ENCODE measurements around the gene PDE8A.

Gene PDE8A

DNA sequence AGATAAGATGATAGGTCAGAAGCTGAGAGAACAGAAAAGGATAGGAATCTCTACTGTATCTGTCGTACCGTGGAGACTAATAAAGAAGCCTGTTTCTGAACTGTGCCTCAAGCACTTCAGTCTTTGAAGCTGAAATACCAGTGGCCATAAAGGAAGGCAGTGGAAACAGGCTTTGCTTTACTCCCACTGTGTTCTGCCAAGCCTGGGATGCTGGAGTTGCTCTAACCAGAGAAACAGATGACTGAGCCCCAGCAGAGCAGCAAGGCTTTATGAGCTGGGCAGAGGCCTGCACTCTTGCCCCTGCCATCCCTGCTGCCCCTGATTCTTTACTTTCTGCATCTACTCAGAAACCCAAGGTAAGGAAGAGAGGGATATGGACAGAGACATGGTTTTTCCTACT is 89.4 kb downstream of the PDE8A start:
- no peak for DNase-seq (ENCODE audit: low read depth in 1 of 2, low spot score in 1 of 2)

DNA sequence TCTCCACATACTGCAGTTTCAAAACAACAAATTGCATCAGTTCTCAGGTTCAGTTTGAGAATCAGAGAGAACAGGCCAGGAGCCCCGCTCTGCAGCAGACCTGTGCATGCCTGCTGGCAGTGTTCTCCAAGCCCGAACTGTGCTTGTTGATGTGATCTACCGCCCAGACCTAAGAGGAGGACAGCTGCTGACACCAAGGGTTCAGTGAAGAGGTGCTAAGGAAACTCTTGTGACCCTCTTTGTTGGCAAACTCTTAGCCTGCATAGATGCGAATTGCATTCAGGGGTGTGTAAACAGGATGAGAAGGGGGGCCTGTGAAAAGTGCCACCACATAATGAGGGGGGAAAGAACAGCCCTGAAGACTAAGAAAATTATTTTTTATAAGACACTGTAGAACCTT is 89.8 kb downstream of the PDE8A start:
- DNase-seq (ENCODE audit: low read depth in 1 of 2, low spot score in 1 of 2) = no peak

DNA sequence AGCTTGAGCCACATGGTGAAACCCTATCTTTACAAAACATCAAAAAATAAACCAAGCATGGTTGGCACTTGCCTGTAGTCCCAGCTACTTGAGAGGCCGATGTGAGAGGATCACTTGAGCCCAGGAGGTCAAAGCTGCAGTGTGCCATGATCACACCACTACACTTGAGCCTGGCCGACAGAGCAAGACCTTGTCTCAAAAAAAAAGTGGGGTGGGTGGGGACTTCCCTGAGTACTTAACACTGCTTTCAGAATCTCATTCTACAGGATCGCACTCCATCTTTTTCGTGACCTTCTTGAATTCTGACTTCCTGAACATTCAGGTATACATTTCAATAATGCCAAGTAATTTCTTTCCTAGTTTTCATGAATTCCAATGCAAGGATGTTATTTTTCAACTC is 91.3 kb downstream of the PDE8A start:
- DNase-seq (ENCODE audit: low read depth in 1 of 2, low spot score in 1 of 2) = no peak

DNA sequence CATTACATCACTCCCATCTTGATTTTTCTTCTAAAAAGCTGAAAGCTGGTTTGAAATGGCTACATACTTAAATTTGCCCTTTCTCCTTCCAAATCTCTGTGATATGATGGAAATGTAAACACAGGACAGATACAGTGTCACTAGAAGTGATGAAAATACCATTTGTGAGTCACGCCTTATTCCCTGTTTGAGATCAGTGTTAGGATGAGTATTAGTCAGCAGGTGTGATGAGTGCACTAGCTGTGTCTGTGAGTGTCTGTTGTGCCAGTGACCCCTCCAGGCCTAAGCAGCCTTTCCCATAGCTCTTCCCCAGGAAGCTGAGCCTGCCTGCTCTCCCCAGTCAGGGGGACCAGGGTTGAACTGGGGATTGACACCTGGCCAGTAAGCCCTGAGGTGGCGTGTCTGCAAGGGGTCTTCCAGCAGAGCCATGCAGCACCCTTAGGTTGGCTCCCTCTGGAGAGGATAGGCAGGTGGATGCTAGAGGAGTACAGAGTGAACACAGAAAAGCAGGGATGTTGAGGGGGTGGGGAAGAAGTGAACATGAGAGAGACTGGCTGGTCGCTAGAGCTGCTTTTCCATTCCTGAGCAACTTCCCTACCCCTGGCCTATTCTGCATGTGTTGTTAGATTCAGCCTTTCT is 92.0 kb downstream of the PDE8A start:
- DNase-seq (ENCODE audit: low read depth in 1 of 2, low spot score in 1 of 2) = no peak

DNA sequence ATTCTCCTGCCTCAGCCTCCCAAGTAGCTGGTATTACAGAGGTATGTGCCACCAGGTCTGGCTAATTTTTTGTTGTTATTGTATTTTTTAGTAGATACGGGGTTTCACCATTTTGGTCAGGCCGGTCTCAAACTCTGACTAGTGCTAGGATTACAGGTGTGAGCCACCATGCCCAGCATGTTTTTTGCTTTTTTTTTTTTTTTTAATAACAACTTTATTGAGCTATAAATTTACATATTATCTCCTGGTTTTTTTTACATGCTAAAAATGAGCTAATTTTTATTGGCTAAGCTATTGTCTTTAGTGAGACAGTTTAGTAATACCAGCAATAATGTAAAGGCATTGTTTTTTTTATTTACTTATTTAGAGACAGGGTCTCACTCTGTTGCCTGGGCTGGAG is 105.2 kb downstream of the PDE8A start:
- no peak for DNase-seq (ENCODE audit: low read depth in 1 of 2, low spot score in 1 of 2)

DNA sequence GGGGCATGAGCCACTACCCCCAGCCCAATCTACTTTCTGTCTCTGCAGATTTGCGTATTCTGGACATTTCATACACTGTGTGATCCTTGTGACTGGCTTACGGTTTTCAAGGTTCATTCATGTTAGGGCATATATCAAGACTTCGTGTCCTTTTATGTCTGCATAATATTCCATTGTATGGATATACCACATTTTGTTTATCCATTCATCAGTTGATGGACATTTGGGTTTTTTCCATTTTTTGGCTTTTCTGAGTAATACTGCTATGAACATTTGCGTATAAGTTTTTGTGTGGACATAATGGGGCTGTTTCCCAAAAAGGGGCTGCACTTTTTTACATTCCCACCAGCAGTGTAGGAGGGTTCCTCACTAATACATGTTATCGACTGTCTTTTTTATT is 106.6 kb downstream of the PDE8A start:
- DNase-seq (ENCODE audit: low read depth in 1 of 2, low spot score in 1 of 2) = no peak

DNA sequence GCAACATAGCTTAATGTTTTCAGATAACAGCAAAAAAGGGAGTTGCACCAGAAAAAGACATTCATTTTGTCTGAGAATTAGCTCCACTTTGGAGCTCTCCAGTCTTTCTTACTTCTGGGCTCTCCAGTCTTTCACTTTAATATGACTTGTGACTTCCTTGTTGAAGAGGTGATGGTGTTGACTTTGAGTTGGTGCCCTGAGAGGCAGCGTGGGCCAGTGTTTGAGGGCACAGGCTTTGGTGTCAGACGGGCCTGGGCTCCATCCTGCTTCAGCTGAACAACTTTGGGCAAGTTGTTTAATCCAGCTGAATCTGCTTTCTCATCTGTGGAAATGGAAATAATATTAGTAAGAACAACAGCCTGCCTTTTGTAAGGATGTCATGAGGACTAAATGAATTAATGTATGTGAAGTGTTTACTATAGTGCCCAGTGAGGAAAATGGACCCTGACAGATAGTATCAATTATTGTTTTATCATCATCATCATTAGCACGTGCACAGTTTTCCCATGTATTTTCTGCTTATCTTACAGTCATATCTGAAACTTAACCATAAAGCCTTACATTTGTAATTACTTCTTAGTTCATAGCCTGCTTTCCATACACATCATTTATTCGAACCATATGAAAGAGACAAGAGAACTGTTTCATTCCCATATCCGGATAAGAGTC is 108.4 kb downstream of the PDE8A start:
- DNase-seq (ENCODE audit: low read depth in 1 of 2, low spot score in 1 of 2) = no peak

DNA sequence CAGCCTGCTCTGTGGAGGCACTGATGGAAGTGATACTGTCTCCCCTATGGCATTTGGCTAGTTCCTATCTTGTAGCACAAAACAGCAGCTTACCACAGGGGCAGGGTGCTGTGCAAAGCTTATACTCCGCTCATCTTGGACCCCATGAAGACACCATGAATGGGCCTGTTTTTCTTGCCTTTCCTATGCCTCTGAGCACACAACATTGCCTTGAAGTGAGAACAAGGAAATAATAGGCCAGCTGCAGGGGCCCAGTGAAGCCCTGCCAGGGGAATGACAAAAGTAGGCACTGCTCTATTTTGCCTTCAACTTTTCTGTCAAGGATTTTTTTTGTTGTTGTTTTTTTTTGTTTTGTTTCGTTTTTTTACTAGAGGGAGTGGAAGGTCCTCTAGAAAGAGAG is 110.3 kb downstream of the PDE8A start:
- DNase-seq (ENCODE audit: low read depth in 1 of 2, low spot score in 1 of 2) = no peak

DNA sequence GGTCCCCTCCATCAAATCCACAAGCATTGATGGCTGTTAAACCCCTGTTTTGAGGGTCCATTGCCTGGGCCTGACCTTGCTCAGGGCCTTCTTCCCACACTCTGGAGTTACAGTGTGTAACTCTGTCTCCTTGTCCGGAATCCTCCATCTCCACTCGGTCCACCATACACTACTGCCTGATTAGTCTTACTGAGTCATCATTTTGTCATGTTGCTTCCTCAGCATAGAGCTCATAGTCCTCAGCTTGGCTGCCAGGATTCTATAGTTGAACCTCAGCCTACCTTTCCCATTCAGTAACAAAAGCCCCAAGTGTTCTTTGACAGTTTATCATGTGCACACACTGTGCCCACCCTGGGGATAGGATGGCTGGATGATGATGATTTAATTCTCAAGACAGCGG is 113.0 kb downstream of the PDE8A start:
- no peak for DNase-seq (ENCODE audit: low read depth in 1 of 2, low spot score in 1 of 2)

DNA sequence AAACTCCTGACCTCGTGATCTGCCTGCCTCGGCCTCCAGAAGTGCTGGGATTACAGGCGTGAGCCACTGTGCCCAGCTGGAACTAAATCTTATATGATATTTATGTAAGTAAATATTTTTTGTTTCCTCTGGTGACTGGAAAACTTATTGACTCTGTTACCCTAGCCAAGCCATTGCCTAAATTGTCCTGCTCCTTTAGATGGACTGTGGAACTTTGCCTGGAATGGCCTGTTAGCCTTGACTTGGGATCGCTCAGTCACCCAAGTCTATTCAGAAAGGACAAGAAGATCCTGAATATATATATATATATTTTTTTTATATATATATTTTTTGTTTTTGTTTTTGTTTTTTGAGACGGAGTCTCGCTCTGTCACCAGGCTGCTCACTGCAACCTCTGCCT is 113.9 kb downstream of the PDE8A start:
- DNase-seq (ENCODE audit: low read depth in 1 of 2, low spot score in 1 of 2) = no peak

DNA sequence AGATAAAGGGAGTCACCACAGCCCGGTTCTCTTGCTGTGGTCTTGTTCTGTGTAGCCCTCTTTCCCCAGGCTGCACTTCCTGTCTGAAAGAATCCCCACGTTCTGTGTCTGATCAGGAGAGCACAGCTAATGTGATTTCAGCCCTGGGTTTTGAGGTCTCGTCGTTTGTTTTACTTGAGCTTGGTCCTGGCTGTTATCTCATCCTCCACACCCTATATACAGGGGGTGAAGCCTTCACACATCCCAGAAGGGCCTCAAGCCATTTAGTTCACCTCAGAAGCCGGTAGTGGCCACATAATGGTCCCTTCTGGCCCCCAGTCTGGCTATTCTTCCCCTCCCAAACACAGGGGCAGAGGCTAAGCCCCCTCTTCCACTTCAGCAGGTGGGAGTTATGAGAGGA is 115.6 kb downstream of the PDE8A start:
- DNase-seq (ENCODE audit: low read depth in 1 of 2, low spot score in 1 of 2) = no peak

DNA sequence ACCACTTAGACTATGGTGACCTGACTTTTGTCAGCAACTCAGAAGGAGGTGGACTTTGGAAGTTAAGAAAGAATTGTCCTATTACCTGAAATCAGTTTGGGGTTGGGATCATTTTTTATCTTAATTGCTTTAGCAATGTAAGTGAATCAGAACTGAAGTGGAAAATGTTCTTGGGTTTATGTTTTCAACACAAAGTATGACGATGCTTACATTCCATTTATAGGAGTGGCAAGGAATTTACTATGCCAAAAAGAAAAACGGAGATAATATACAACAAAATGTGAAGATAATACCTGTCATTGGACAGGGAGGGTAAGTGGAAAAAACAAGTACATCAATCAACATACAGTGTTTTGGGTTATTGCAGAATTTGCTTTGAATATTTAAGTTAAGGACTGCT is 116.1 kb downstream of the PDE8A start:
- no peak for DNase-seq (ENCODE audit: low read depth in 1 of 2, low spot score in 1 of 2)

DNA sequence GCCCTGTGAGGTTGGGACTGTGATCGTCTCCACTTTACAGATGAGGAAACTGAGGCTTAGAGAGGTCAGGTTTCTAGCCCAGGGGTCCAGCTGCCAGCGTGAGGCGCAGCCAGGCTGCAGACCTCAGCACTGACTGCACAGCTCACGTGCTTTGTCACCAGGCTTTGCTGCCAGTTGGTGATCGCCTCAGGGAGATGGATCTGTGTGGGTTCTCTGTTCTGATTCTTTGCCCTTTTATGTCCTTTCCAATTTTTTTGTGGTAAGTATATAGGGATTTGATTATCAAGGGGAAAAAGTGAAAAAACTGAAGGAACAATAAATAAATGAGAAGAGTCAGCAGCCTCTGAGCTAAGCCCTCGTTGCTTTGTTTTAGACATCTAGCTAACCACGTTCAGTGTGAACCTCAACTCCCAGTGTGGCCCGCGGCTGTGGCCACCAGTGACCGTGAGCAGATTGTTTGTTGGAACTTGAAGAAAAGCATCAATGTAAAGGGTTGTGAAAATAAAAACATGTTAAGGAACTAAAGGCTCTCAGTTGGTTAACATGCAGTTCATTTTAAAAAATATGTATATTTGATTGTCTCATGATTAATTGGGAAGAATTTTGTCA is 117.6 kb downstream of the PDE8A start:
- no peak for DNase-seq (ENCODE audit: low read depth in 1 of 2, low spot score in 1 of 2)

DNA sequence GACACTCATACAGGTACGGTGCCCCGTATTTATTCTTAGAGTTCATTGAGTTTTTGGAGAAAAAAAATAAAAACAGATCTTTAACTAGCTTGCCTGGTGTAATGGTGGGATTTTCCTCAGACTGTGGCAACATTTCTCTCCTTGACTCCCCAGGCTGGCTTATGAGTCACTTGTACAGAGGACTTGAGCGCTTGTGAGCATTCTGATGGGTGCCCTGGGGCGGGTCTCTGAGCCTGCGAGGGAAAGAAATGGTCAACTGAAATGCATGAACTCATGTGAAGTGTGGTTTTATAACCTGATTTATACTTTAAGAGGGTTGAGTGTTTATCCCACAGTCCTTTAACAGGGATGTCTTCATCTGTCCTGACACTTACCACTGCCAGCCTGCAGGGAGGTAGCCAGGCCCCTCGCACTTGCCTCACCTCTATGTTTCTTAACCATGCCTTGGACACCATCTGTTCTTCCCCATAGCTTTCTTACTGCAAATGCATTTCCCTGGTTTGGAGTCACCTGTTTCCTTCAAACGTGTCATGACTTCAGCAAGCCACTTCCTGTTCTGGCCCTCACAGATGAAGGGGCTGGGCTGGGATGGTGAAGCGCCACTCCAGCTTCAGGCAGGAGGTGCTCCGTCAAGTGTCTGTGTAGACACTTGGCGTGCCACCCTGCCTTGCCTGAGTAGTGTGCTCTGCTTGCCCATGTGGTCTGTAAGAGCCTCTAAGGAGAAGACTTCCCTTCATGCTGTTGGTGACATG is 118.7 kb downstream of the PDE8A start:
- no peak for DNase-seq (ENCODE audit: low read depth in 1 of 2, low spot score in 1 of 2)

DNA sequence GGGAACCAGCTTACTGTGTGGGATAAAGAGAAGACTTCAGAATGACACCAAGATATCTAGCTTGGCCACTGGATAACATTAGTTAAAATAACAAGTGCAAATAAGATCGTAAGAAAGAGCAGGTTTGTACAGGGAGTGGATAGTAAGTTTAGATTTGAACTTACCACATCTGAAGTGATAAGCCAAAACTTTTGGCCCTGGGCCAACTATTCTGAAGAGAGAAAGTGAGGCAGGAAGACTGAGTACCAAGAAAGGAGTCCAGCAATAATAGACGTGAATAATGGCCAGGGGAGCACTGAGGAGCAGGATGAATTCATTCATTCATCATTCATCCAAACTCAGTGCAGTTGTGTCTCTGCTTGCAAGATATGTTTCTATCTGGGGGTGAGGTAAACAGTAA is 122.9 kb downstream of the PDE8A start:
- no peak for DNase-seq (ENCODE audit: low read depth in 1 of 2, low spot score in 1 of 2)

DNA sequence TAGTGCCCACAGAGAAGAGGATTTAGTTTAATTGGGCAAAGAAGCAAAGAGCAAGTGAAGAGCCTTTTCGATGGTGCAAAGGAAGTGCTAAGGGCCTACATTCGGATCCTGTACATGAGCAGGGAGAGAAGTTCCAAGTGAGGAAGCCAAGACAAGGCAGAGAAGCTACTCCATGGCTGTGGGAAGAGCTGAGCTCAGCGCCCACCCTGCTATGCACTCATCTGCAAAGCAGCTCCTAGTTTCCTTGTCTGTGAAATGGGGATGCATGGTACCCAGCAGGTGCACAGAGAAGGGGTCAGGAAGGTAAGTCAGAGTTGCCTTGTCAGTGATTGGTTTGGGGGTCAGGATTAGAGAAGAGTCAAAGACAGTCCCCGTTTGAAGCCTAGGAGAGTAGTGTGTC is 126.5 kb downstream of the PDE8A start:
- no peak for DNase-seq (ENCODE audit: low read depth in 1 of 2, low spot score in 1 of 2)

DNA sequence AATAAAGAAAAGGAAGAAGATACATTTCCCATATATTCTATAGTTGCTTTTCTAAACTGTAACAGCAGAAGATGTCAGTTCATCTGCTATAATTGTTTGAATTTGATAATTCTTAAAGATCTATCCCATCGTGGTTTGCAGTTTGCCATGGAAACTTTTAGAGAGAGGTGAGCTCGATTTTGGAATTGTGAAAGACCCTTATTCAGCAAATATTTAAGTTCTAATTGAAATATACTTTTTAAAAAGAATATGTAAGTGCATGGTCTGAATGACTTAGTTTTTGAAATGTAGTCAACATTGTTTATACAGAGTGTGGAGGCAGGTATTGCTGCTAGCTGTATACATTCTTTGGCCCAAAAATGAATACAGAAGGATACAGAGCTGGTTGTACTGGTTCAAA is 127.7 kb downstream of the PDE8A start:
- no peak for DNase-seq (ENCODE audit: low read depth in 1 of 2, low spot score in 1 of 2)

DNA sequence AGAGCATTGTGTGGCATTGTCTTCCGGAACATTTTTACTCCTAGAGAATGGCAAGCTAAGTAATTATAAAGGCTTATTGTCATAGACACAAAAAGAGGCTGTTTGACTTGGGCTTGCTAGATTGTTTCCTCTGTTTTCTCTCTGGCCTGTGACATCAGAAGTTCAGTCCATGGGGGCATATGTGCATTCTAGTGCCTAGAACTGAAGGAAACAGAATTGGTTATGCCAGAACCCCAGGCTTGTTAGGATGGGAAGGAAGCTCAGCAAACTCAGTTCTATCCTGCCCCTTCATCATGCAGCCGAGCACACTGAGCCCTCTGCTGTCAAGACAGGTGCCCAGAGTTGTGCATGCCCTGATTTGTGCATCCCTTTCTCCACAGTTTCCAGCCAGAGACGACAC is 131.3 kb downstream of the PDE8A start:
- no peak for DNase-seq (ENCODE audit: low read depth in 1 of 2, low spot score in 1 of 2)

DNA sequence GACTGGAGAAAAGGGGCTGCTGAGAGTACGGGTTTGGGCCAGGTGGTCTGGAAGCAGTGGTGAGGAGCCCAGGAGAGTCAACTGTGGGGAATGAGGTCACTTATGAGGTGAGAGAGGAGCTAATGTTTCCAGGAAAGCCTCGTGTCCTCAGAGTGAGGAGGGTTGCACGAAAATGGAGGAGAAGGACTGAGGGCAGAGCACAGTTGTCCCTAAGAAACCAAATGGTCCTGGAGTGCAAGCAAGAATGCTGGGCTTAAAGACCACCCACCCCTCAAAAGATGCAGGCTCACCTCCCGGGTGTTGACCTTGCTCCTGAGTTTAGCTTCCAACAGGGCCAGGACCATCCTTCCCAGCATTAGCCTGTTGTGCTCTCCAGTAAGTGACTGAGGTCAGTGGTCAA is 133.2 kb downstream of the PDE8A start:
- no peak for DNase-seq (ENCODE audit: low read depth in 1 of 2, low spot score in 1 of 2)

DNA sequence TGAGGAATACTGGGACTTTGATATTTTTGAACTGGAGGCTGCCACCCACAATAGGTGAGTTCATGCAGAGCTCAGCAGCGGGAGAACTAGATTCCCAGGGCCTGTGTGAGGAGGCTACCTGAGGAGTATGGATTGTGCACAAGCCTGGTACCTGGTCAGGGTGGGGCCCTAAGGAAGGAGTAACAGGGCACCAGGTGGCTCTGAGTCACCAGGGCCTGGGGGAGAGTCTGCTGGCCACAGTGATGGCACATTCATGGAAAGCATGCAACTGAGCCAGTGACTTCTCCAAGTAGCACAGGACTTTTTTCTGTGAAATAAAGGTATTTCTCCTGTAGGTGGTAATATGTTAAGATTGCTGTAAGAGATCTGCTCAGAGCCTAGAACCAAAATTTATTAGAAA is 134.4 kb downstream of the PDE8A start:
- no peak for DNase-seq (ENCODE audit: low read depth in 1 of 2, low spot score in 1 of 2)

DNA sequence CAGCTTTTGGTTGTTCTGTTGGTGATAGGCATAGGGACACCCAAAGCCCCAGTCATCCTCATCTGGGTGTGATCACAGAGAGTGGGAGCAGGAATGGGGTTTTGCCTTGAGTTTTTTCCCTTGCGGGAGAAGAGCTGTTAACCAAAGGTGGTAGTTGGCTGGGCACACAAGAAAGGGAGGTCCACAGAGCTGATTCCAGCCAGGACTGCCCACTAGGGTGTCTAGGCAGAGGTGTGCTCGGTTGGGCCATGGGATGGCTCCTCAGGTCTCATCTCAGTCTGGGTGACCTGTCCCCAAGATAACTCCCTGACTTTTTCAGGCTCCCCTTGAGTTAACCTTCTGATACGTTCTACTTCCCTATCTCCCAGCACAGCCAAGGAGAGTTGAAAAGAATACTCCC is 134.8 kb downstream of the PDE8A start:
- no peak for DNase-seq (ENCODE audit: low read depth in 1 of 2, low spot score in 1 of 2)

DNA sequence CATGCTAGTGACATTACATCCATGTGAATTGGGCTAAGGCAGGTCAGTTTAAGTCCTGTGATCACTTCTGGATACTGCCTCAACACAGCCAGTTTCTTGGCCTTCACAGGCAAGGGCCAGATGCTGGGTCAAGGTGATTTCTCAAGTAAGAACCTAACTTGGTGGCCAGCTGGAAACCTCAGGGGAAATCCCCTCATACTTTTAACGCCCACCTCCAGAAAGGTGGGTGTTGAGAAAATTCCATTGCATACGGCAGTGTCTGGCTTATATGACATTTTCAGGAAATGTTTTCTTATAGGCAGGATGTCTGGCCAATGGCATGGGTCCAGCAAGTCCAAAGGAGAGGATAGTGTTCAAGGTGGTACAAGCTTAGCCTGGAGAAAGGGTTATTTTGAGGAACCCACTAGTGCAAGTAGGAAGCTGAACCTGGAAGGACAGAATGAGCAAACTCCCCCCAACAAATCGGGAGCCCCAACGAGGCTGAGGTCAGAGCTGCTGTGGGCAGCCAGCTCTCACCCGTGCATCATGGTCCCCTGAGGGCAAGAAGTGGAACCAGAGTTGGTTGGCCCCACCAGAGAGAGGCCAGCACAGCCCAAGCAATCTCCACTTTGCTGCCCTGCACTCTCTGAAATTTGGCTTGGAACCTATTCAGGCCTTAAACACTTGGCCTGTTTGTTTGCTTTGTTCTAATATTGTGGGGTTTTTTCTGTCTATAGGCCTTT is 135.4 kb downstream of the PDE8A start:
- no peak for DNase-seq (ENCODE audit: low read depth in 1 of 2, low spot score in 1 of 2)

All from stimulated activated CD4-positive, alpha-beta T cell treated with anti-CD3 and anti-CD28 coated beads, Interleukin-15, amount 100 ng/mL, for 1 hour (primary cell).